PC-9 (cell line): Measurements from ENCODE around the gene EIF5B. TPM values are rescaled to one million over a fixed set of nuclear protein-coding genes. Genes with fewer than 3 reads are reported as not detected.

Experiments
- BruUV-seq: library from RNA; stranded (reverse); fragments of 400-500 nt; replicated peaks from 2 replicates; lab custom pipeline; 2021; lab: Mats Ljungman, UMichigan
- CTCF ChIA-PET: fragments of 300-600 bp; sonication (Branson Sonifier 250); formaldehyde crosslinking; loops from one replicate; lab custom pipeline; 2022; ENCODE audit warnings: antibody characterized with exemption; lab: Charles Lee
- POLR2A ChIA-PET: fragments of 300-600 bp; sonication (Branson Sonifier 250); formaldehyde crosslinking; loops from one replicate; lab custom pipeline; 2022; ENCODE audit warnings: antibody characterized with exemption; ENCODE audit not compliant: unreplicated experiment; lab: Charles Lee
- DNase-seq, 2 experiments: peaks; one replicate each; pipeline versions ENCODE4 v3.0.0 to v3.0.0-alpha.2; 2015 to 2022; ENCODE audit warnings: mixed read lengths in 1 of 2
- H2AFZ ChIP-seq: fragments of 200-600 bp; sonication (generic); 2 replicates; pipeline ENCODE4 v1.8.1; 2017; ENCODE audit warnings: antibody characterized with exemption
- H3F3A ChIP-seq: fragments of 200-600 bp; sonication (generic); 2 replicates; pipeline ENCODE4 v1.8.1; 2017; ENCODE audit warnings: antibody characterized with exemption, mild to moderate bottlenecking, low read depth; ENCODE audit not compliant: insufficient read depth
- H3K27ac ChIP-seq: fragments of 200-600 bp; sonication (generic); 2 replicates; pipeline ENCODE4 v1.6.1; 2016; ENCODE audit warnings: mixed run types
- H3K27me3 ChIP-seq: fragments of 200-600 bp; sonication (generic); 2 replicates; pipeline ENCODE4 v1.6.1; 2016; ENCODE audit warnings: low read depth, mixed run types; ENCODE audit not compliant: insufficient read depth
- H3K36me3 ChIP-seq: fragments of 200-600 bp; sonication (generic); 2 replicates; pipeline ENCODE4 v1.6.1; 2016; ENCODE audit warnings: low read depth, mixed run types
- H3K4me1 ChIP-seq: fragments of 200-600 bp; sonication (generic); replicated peaks from 2 replicates; pipeline ENCODE4 v1.6.1; 2016; ENCODE audit warnings: mixed run types; ENCODE audit not compliant: insufficient read depth
- H3K4me2 ChIP-seq: fragments of 200-600 bp; sonication (generic); 2 replicates; pipeline ENCODE4 v1.6.1; 2017; ENCODE audit warnings: mixed run types
- H3K4me3 ChIP-seq: fragments of 200-600 bp; sonication (generic); 2 replicates; pipeline ENCODE4 v1.6.1; 2016; ENCODE audit warnings: mixed run types
- H3K79me2 ChIP-seq: fragments of 200-600 bp; sonication (generic); 2 replicates; pipeline ENCODE4 v1.6.1; 2017; ENCODE audit warnings: low read depth, mixed run types
- H3K9me2 ChIP-seq: fragments of 200-600 bp; sonication (generic); 2 replicates; pipeline ENCODE4 v1.8.1; 2017; ENCODE audit warnings: mild to moderate bottlenecking; ENCODE audit not compliant: insufficient read depth
- H3K9me3 ChIP-seq: fragments of 200-600 bp; sonication (generic); 2 replicates; pipeline ENCODE4 v1.8.1; 2016; ENCODE audit warnings: low read depth; ENCODE audit not compliant: insufficient read depth
- H4K20me1 ChIP-seq: fragments of 200-600 bp; sonication (generic); 2 replicates; pipeline ENCODE4 v1.8.1; 2017; ENCODE audit not compliant: insufficient read depth
- EZH2 ChIP-seq: fragments of 200-600 bp; sonication (generic); IDR thresholded peaks from 2 replicates; pipeline ENCODE4 v1.8.0; 2017; ENCODE audit warnings: antibody characterized with exemption, low read depth
- intact Hi-C: fragments of 100-400 bp; cut with micrococcal nuclease; formaldehyde crosslinking; loops from one replicate; pipeline ENCODE4 v1.10.0; 2022; ENCODE audit not compliant: unreplicated experiment
- total RNA-seq: library from RNA; stranded (reverse); gene quantifications from 2 replicates; pipeline ENCODE4 v1.2.3, GENCODE V29; 2021
- TF ChIP-seq, protein P1 (sequence below): fragments of 200-600 bp; sonication (generic); conservative IDR thresholded peaks from 2 replicates; pipeline ENCODE4 v1.6.1; 2017; ENCODE audit warnings: mixed run types, antibody characterized with exemption, mild to moderate bottlenecking, moderate library complexity

EIF5B gene
- total RNA-seq, 1 experiment from 2014 or later = 56.7 TPM

DNA sequence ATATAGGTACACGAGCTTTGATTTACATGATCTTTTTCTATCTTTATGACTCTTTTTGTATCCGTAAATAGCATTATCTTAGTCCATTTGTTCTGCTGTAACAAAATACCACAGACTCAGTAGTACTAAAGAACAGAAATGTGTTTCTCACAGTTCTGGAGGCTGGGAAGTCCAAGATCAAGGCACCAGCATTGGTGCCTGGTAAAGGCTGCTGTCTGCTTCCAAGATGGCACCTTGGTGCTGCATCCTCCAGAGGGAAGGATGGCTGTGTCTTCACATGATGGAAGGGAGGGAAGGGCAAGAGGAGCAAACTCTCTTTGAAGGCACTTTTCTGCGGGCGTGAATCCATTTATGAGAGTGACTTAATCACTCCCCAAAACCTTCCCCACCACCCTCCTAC is 36.0 kb downstream of the EIF5B start:
- Histone ChIP-seq H3K4me1 (no peaks in the 10 kb centered on the region), H4K20me1 (peaks cover 11% of the 10 kb centered on the region; the same call in 1 of the 2 replicates)
- TF ChIP-seq EZH2 = no peak
- TF ChIP-seq, protein P1, sequence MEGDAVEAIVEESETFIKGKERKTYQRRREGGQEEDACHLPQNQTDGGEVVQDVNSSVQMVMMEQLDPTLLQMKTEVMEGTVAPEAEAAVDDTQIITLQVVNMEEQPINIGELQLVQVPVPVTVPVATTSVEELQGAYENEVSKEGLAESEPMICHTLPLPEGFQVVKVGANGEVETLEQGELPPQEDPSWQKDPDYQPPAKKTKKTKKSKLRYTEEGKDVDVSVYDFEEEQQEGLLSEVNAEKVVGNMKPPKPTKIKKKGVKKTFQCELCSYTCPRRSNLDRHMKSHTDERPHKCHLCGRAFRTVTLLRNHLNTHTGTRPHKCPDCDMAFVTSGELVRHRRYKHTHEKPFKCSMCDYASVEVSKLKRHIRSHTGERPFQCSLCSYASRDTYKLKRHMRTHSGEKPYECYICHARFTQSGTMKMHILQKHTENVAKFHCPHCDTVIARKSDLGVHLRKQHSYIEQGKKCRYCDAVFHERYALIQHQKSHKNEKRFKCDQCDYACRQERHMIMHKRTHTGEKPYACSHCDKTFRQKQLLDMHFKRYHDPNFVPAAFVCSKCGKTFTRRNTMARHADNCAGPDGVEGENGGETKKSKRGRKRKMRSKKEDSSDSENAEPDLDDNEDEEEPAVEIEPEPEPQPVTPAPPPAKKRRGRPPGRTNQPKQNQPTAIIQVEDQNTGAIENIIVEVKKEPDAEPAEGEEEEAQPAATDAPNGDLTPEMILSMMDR = no peak

DNA sequence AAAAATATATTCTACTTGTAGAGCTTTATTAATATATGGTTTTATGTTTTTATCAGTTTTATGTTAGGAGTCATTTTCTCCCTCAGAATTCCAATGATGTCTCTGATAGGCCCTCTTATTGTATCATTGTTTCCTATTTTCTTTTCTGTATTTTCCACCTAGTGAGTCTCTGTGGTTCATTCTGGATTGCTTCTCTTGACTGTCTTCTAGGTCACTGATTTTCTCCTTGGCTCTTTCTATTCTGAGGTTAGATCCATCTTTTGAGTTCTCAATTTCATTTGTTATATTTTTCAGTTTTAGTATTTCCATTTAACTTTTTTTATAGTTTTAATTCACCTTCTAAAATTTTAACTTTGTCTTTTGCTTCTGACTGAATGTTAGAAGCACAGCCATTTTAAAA is 37.6 kb downstream of the EIF5B start:
- intact Hi-C loops = no loop called here
- CTCF ChIA-PET = no interaction called here
- H3K36me3 ChIP-seq = peaks cover 55% of the 10 kb centered on the region

More for the DNA sequence above, 36.0 kb downstream of the EIF5B start:
- H3K36me3 ChIP-seq = peaks cover 46% of the 10 kb centered on the region
- ChIA-PET POLR2A (no interaction called here), CTCF (no interaction called here)
- H3K4me3 ChIP-seq = no peak overlapping the region
- DNase-seq = no peak
- H2AFZ ChIP-seq = no peak overlapping the region
- no peaks in the 10 kb centered on the region for H3K9me2 ChIP-seq
- no peak overlapping the region for H3K27ac ChIP-seq
- intact Hi-C loops = no loop called here
- no peak overlapping the region for H3K4me2 ChIP-seq
- H3K27me3 ChIP-seq = no peaks in the 10 kb centered on the region
- no peaks in the 10 kb centered on the region for H3K79me2 ChIP-seq
- H3F3A ChIP-seq = 0 out of 2 replicates have a peak, but pooled peaks cover 2% of the 10 kb centered on the region
- no TSS peak for BruUV-seq
- no peaks in the 10 kb centered on the region for H3K9me3 ChIP-seq

DNA sequence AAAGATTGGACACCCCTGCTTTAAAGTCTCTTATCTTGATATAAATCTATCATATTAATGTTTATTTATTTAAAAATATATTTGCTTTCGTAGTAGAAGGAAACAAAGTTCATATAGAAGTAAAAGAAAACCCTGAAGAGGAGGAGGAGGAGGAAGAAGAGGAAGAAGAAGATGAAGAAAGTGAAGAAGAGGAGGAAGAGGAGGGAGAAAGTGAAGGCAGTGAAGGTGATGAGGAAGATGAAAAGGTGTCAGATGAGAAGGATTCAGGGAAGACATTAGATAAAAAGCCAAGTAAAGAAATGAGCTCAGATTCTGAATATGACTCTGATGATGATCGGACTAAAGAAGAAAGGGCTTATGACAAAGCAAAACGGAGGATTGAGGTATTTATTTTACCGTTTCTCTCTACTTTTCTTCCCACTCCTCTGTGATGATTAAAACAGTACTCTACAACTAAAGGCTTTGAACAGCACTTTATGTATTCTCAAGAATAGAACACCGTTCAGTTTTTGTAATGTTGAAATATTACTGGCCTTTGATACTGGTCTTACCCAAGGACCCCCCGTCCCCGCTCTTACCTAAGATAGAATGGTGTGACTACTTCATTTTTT is 39.2 kb downstream of the EIF5B start:
- POLR2A ChIA-PET = interaction anchor here (0.7 kb wide), 1 partner anchor 1347 kb away, joined by 8 read pairs; no protein-coding TSS in a partner anchor
- no TSS peak for BruUV-seq

More for the DNA sequence above, 37.6 kb downstream of the EIF5B start:
- H2AFZ ChIP-seq = no peak overlapping the region
- no peak overlapping the region for H3K4me3 ChIP-seq
- 0 out of 2 replicates have a peak, but pooled peaks cover 5% of the 10 kb centered on the region for H4K20me1 ChIP-seq
- no TSS peak for BruUV-seq
- H3F3A ChIP-seq = 0 out of 2 replicates have a peak, but pooled peaks cover 5% of the 10 kb centered on the region
- no peaks in the 10 kb centered on the region for H3K9me3 ChIP-seq
- H3K4me1 ChIP-seq = no peaks in the 10 kb centered on the region
- TF ChIP-seq EZH2 = no peak
- no peak overlapping the region for H3K4me2 ChIP-seq
- no peak for DNase-seq
- POLR2A ChIA-PET = no interaction called here
- H3K79me2 ChIP-seq = no peaks in the 10 kb centered on the region
- no peak overlapping the region for H3K27ac ChIP-seq
- no peaks in the 10 kb centered on the region for H3K9me2 ChIP-seq
- H3K27me3 ChIP-seq = no peaks in the 10 kb centered on the region

More for the DNA sequence above, 39.2 kb downstream of the EIF5B start:
- Histone ChIP-seq H3K27me3 (no peaks in the 10 kb centered on the region), H3K4me3 (no peak overlapping the region), H3K4me2 (no peak overlapping the region), H3K27ac (no peak overlapping the region), H3K4me1 (no peaks in the 10 kb centered on the region), H3K9me2 (no peaks in the 10 kb centered on the region), H3K9me3 (no peaks in the 10 kb centered on the region), H3K36me3 (peaks cover 49% of the 10 kb centered on the region), H3K79me2 (no peaks in the 10 kb centered on the region), H3F3A (0 out of 2 replicates have a peak, but pooled peaks cover 2% of the 10 kb centered on the region), H2AFZ (no peak overlapping the region), H4K20me1 (0 out of 2 replicates have a peak, but pooled peaks cover 5% of the 10 kb centered on the region)
- no peak for DNase-seq
- CTCF ChIA-PET = no interaction called here
- TF ChIP-seq, protein P1 = no peak
- no peak for TF ChIP-seq EZH2
- intact Hi-C loops = no loop called here
